H1 (cell line): ENCODE data around the gene NUP50. TPM values are rescaled to one million over a fixed set of nuclear protein-coding genes. Genes with fewer than 3 reads are reported as not detected.
A peak's percentile ranks its signal among the peaks of the same experiment; 100 is the strongest.

Experiments
- CTCF ChIA-PET: fragments of 300-600 bp; sonication (Branson Sonifier 250); formaldehyde crosslinking; loops from one replicate; lab custom pipeline; 2021; ENCODE audit not compliant: partially characterized antibody; lab: Charles Lee
- POLR2A ChIA-PET: fragments of 300-600 bp; sonication (Branson Sonifier 250); formaldehyde crosslinking; loops from one replicate; lab custom pipeline; 2021; ENCODE audit warnings: inconsistent platforms; ENCODE audit not compliant: partially characterized antibody; lab: Charles Lee
- DNase-seq, 2 experiments: peaks; one replicate each; pipeline versions ENCODE4 v3.0.0 to v3.0.0-alpha.2; 2010 to 2022; ENCODE audit warnings: low spot score in 2 of 2, low read depth in 1 of 2, mixed read lengths in 1 of 2
- FAIRE-seq: peaks from 2 replicates; lab custom pipeline; 2011; peaks lifted over from hg19 to GRCh38; lab: Jason Lieb, UNC
- H2AFZ ChIP-seq: 2 replicates; pipeline ENCODE4 v1.8.1; 2012; ENCODE audit warnings: low read length, inconsistent platforms
- H2AK5ac ChIP-seq: 2 replicates; pipeline ENCODE4 v1.6.1; 2013; ENCODE audit warnings: low read depth, low read length
- H2BK120ac ChIP-seq: replicated peaks from 2 replicates; pipeline ENCODE3; 2013; ENCODE audit warnings: low read depth, low read length, inconsistent platforms
- H2BK12ac ChIP-seq: 2 replicates; pipeline ENCODE4 v1.6.1; 2013; ENCODE audit warnings: low read depth, low read length
- H2BK15ac ChIP-seq: 2 replicates; pipeline ENCODE4 v1.6.1; 2013; ENCODE audit warnings: low read length
- H2BK20ac ChIP-seq: 2 replicates; pipeline ENCODE4 v1.6.1; 2013; ENCODE audit warnings: low read length
- H2BK5ac ChIP-seq: 2 replicates; pipeline ENCODE4 v1.6.1; 2013; ENCODE audit warnings: low read depth, low read length
- H3K14ac ChIP-seq: 2 replicates; pipeline ENCODE4 v1.6.1; 2013; ENCODE audit warnings: inconsistent platforms; ENCODE audit not compliant: insufficient read length
- H3K18ac ChIP-seq: 2 replicates; pipeline ENCODE4 v1.6.1; 2013; ENCODE audit warnings: low read length; ENCODE audit errors: extremely low read depth
- H3K23ac ChIP-seq: 2 replicates; pipeline ENCODE4 v1.6.1; 2013; ENCODE audit warnings: inconsistent platforms; ENCODE audit not compliant: insufficient read length
- H3K23me2 ChIP-seq: 2 replicates; pipeline ENCODE4 v1.6.1; 2013; ENCODE audit warnings: low read depth, low read length
- H3K27ac ChIP-seq: 2 replicates; pipeline ENCODE4 v1.6.1; 2011; ENCODE audit warnings: low read depth, low read length, inconsistent platforms
- H3K27me3 ChIP-seq, 4 experiments: replicated peaks in 1 of 4; 1 replicate in 1 of 4; 2 replicates in 3 of 4; pipeline versions ENCODE4 v1.6.1 to v1.8.1; 2011 to 2013; ENCODE audit warnings: low read length in 3 of 4, mild to moderate bottlenecking in 3 of 4, inconsistent platforms in 2 of 4, mixed read lengths in 2 of 4, moderate library complexity in 1 of 4; ENCODE audit not compliant: control insufficient read depth in 3 of 4, insufficient read depth in 3 of 4; ENCODE audit errors: extremely low read depth in 1 of 4
- H3K36me3 ChIP-seq, 4 experiments: 2 replicates each; pipeline versions ENCODE4 v1.6.1 to v1.8.1; 2011 to 2013; ENCODE audit warnings: mild to moderate bottlenecking in 4 of 4, low read length in 3 of 4, moderate library complexity in 2 of 4, control low read depth in 1 of 4, inconsistent platforms in 1 of 4; ENCODE audit not compliant: insufficient read depth in 4 of 4, control insufficient read depth in 2 of 4
- H3K4ac ChIP-seq: replicated peaks from 2 replicates; pipeline ENCODE3; 2013; ENCODE audit warnings: low read length, low read depth, mixed read lengths, inconsistent platforms; ENCODE audit not compliant: insufficient read length
- H3K4me1 ChIP-seq, 4 experiments: replicated peaks in 1 of 4; 1 replicate in 1 of 4; 2 replicates in 3 of 4; pipeline versions ENCODE4 v1.6.1 to v1.8.1; 2011 to 2013; ENCODE audit warnings: low read length in 3 of 4, inconsistent platforms in 2 of 4, mixed read lengths in 1 of 4; ENCODE audit not compliant: insufficient read depth in 4 of 4, control insufficient read depth in 3 of 4
- H3K4me2 ChIP-seq, 2 experiments: 2 replicates each; pipeline versions ENCODE4 v1.6.1 to v1.8.1; 2011 to 2013; ENCODE audit warnings: low read depth in 2 of 2, low read length in 2 of 2, control low read depth in 1 of 2, inconsistent platforms in 1 of 2, mild to moderate bottlenecking in 1 of 2; ENCODE audit not compliant: insufficient read depth in 1 of 2
- H3K4me3 ChIP-seq, 4 experiments: fragments of 200-600, 300-600 bp in 1 of 4; sonication (generic), shearing (Covaris generic), sonication (Bioruptor Twin) in 1 of 4; 2 replicates each; pipeline versions ENCODE4 v1.5.1 to v1.8.1; 2011 to 2016; ENCODE audit warnings: low read length in 4 of 4, low read depth in 3 of 4, control low read depth in 2 of 4, inconsistent platforms in 2 of 4, mild to moderate bottlenecking in 2 of 4, mixed read lengths in 1 of 4, moderate library complexity in 1 of 4; ENCODE audit not compliant: insufficient read depth in 2 of 4; ENCODE audit errors: extremely low read depth in 1 of 4
- H3K56ac ChIP-seq: replicated peaks from 2 replicates; pipeline ENCODE3; 2013; ENCODE audit warnings: low read depth, mild to moderate bottlenecking, mixed read lengths, low read length, inconsistent platforms; ENCODE audit not compliant: insufficient read length
- H3K79me1 ChIP-seq: 2 replicates; pipeline ENCODE4 v1.6.1; 2013; ENCODE audit warnings: low read depth, low read length, control low read depth
- H3K79me2 ChIP-seq, 2 experiments: 2 replicates each; pipeline versions ENCODE4 v1.6.1 to v1.8.1; 2012 to 2013; ENCODE audit warnings: low read length in 2 of 2, mild to moderate bottlenecking in 2 of 2, inconsistent platforms in 1 of 2; ENCODE audit not compliant: insufficient read depth in 2 of 2, control insufficient read depth in 1 of 2
- H3K9ac ChIP-seq, 4 experiments: replicated peaks in 1 of 4; 1 replicate in 1 of 4; 2 replicates in 3 of 4; pipeline versions ENCODE4 v1.6.1 to v1.8.1; 2011 to 2013; ENCODE audit warnings: low read depth in 3 of 4, low read length in 3 of 4, control low read depth in 2 of 4, mild to moderate bottlenecking in 2 of 4, moderate library complexity in 2 of 4, inconsistent platforms in 1 of 4; ENCODE audit errors: extremely low read depth in 1 of 4
- H3K9me3 ChIP-seq, 2 experiments: 2 replicates each; pipeline versions ENCODE4 v1.6.1 to v1.8.1; 2012 to 2013; ENCODE audit warnings: mild to moderate bottlenecking in 2 of 2, moderate library complexity in 2 of 2, control low read depth in 1 of 2, inconsistent platforms in 1 of 2, low read depth in 1 of 2, low read length in 1 of 2, mixed read lengths in 1 of 2; ENCODE audit not compliant: insufficient read depth in 2 of 2
- H4K20me1 ChIP-seq, 2 experiments: replicated peaks in 1 of 2; 2 replicates each; pipeline versions ENCODE3 to v1.8.1; 2011 to 2013; ENCODE audit warnings: inconsistent platforms in 2 of 2, low read length in 2 of 2, mild to moderate bottlenecking in 1 of 2; ENCODE audit not compliant: insufficient read depth in 2 of 2, control insufficient read depth in 1 of 2
- H4K5ac ChIP-seq: 2 replicates; pipeline ENCODE4 v1.6.1; 2013; ENCODE audit warnings: low read length, low read depth, mixed read lengths, inconsistent platforms; ENCODE audit not compliant: insufficient read length
- H4K8ac ChIP-seq: 2 replicates; pipeline ENCODE4 v1.8.0; 2013; ENCODE audit warnings: mild to moderate bottlenecking, moderate library complexity, low read length, inconsistent platforms; ENCODE audit not compliant: insufficient read depth; ENCODE audit errors: extremely low read depth
- H4K91ac ChIP-seq: replicated peaks from 2 replicates; pipeline ENCODE3; 2013; ENCODE audit warnings: low read length, mixed read lengths, inconsistent platforms; ENCODE audit not compliant: insufficient read length
- BACH1 ChIP-seq: IDR thresholded peaks from 2 replicates; pipeline ENCODE4 v1.6.1; 2012; ENCODE audit warnings: low read length, improper control_type of control experiment
- CBX8 ChIP-seq: fragments of 300-800, 300-1000 bp; sonication (generic); IDR thresholded peaks from 2 replicates; pipeline ENCODE4 v1.7.1; 2016; ENCODE audit warnings: low read depth, low read length, borderline replicate concordance
- CHD1 ChIP-seq: IDR thresholded peaks from 2 replicates; pipeline ENCODE4 v1.6.1; 2012; ENCODE audit warnings: low read depth, low read length, improper control_type of control experiment
- EGR1 ChIP-seq: IDR thresholded peaks from 2 replicates; pipeline ENCODE4 v1.6.1; 2011; ENCODE audit warnings: low read depth, low read length, borderline replicate concordance
- HDAC6 ChIP-seq: IDR thresholded peaks from one replicate; pipeline ENCODE4 v1.7.1; 2012; ENCODE audit warnings: low read depth, mild to moderate bottlenecking, inconsistent platforms, low read length, moderate library complexity
- KDM5A ChIP-seq: fragments of 200-600 bp; IDR thresholded peaks from 2 replicates; pipeline ENCODE4 v1.7.1; 2012; ENCODE audit warnings: mild to moderate bottlenecking, low read length, inconsistent platforms, mixed read lengths
- PHF8 ChIP-seq: fragments of 200-600 bp; sonication (generic); conservative IDR thresholded peaks from 2 replicates; pipeline ENCODE4 v1.7.1; 2012; ENCODE audit warnings: low read depth, mild to moderate bottlenecking, inconsistent platforms, low read length, moderate library complexity
- RBBP5 ChIP-seq: IDR thresholded peaks from 2 replicates; pipeline ENCODE4 v1.7.1; 2012; ENCODE audit warnings: low read depth, mild to moderate bottlenecking, inconsistent platforms, low read length, moderate library complexity, borderline replicate concordance
- SIN3A ChIP-seq, 2 experiments: IDR thresholded peaks in 1 of 2; conservative IDR thresholded peaks in 1 of 2; 2 replicates each; pipeline ENCODE4 v1.6.1; 2011 to 2012; ENCODE audit warnings: low read length in 2 of 2, improper control_type of control experiment in 1 of 2, low read depth in 1 of 2, mild to moderate bottlenecking in 1 of 2
- SP2 ChIP-seq: IDR thresholded peaks from 2 replicates; pipeline ENCODE4 v1.6.1; 2012; ENCODE audit warnings: mild to moderate bottlenecking, low read length, inconsistent platforms
- TEAD4 ChIP-seq: IDR thresholded peaks from 2 replicates; pipeline ENCODE4 v1.6.1; 2012; ENCODE audit warnings: low read depth, low read length, inconsistent platforms, mixed read lengths
- WGBS, 2 experiments: shearing (Covaris generic) in 1 of 2; methylation state at CpG; one replicate each; pipeline versions ENCODE4 v1.1.6 to v1.1.7; 2013 to 2015; ENCODE audit warnings: low lambda C conversion rate in 2 of 2, mixed read lengths in 2 of 2, inconsistent platforms in 1 of 2, low coverage in 1 of 2, missing lambda C conversion rate in 1 of 2; ENCODE audit not compliant: insufficient replicate concordance in 2 of 2, insufficient coverage in 1 of 2, insufficient read length in 1 of 2; ENCODE audit errors: extremely low coverage in 1 of 2, missing lambda C conversion rate in 1 of 2; 5-methylcytosine and 5-hydroxymethylcytosine counted together
- polyA plus RNA-seq, 7 experiments: library from polyadenylated mRNA; depleted of rRNA in 3 of 7; stranded (reverse) in 5 of 7; unstranded in 2 of 7; fragments of >200 nt in 5 of 7; fragments of 200-250 nt in 2 of 7; gene quantifications; 1 replicate in 5 of 7; 2 replicates in 1 of 7; 4 replicates in 1 of 7; pipeline versions ENCODE4 v1.2.1 to v1.2.3, GENCODE V29; 2011 to 2013; ENCODE audit warnings: missing spikeins in 2 of 7, mixed read lengths in 2 of 7
- total RNA-seq: library from RNA; stranded (reverse); fragmentation: NEBNext Ultra II Directional; extraction: Animal tissue kit (Norgen Biotek cat#: 25700); gene quantifications from 2 replicates; pipeline ENCODE4 v1.2.1, GENCODE V29; 2021
- TF ChIP-seq, protein P1 (sequence below): IDR thresholded peaks from 2 replicates; pipeline ENCODE4 v1.6.1; 2012; ENCODE audit warnings: inconsistent platforms
- TF ChIP-seq, protein P2 (sequence below): IDR thresholded peaks from 2 replicates; pipeline ENCODE4 v1.6.1; 2012; ENCODE audit warnings: inconsistent platforms

NUP50 gene
- total and polyA plus RNA-seq, 2 of the 8 experiments (the other 6 are each of a cell fraction or from before 2014, with no cell fraction given) = 20.0 to 112 TPM

- Histone ChIP-seq H3K14ac (no peak overlapping the region), H4K91ac (no peak overlapping the region), H2AFZ (no peak overlapping the region), H2BK15ac (no peak overlapping the region), H3K9ac (peak overlapping the region; percentile 31 to 87 (median 66); a peak in 6 of 7 replicates), H3K4ac (no peak overlapping the region), H3K36me3 (peaks cover 4 to 7% (median 4%) of the 10 kb centered on the region in 4 experiments; a peak in 7 of 8 replicates), H3K9me3 (no peaks in the 10 kb centered on the region), H4K8ac (peak overlapping the region; percentile 69; the same call in 1 of the 2 replicates), H2AK5ac (no peak overlapping the region; the same call in 1 of the 2 replicates), H3K18ac (no peak overlapping the region; the same call in 1 of the 2 replicates), H2BK5ac (no peak overlapping the region; the same call in 1 of the 2 replicates), H3K23me2 (peaks cover 10% of the 10 kb centered on the region), H2BK20ac (no peak overlapping the region), H2BK120ac (no peak overlapping the region), H3K23ac (no peak overlapping the region), H3K4me3 (peak overlapping the region; percentile 85 to 91 (median 90)), H3K4me1 (peaks cover 3 to 17% (median 10%) of the 10 kb centered on the region in 4 experiments; a peak in 6 of 7 replicates), H3K79me2 (peaks cover 20 to 82% of the 10 kb centered on the region in 2 experiments), H2BK12ac (no peak overlapping the region), H3K79me1 (peaks cover 7% of the 10 kb centered on the region), H4K5ac (no peak overlapping the region), H4K20me1 (peaks cover 11 to 18% of the 10 kb centered on the region in 2 experiments), H3K27me3 (peaks cover 0 to 2% (median 0%) of the 10 kb centered on the region in 4 experiments; a peak in 1 of 7 replicates), H3K27ac (no peak overlapping the region), H3K56ac (no peak overlapping the region), H3K4me2 (peak overlapping the region; percentile 88 to 93)
- POLR2A ChIA-PET = interaction anchor here (0.7 to 4.0 kb wide), 9 partner anchors 8 to 155 kb away, joined by 3 to 33 read pairs (median 5); no protein-coding TSS in a partner anchor
- CTCF ChIA-PET = interaction anchor here (0.6 kb wide), 1 partner anchor 240 kb away, joined by 3 read pairs; no protein-coding TSS in a partner anchor
- DNase-seq (no peak), FAIRE-seq (no peak)
- WGBS, 2 experiments = 45% methylated on average over 19 of the region's 19 CpGs; no CpG with 5 or more reads in 1 of the 2 experiments
- TF ChIP-seq HDAC6 = no peak
- no peak for TF ChIP-seq TEAD4
- TF ChIP-seq SP2 = no peak
- no peak for TF ChIP-seq KDM5A
- TF ChIP-seq, protein P1, sequence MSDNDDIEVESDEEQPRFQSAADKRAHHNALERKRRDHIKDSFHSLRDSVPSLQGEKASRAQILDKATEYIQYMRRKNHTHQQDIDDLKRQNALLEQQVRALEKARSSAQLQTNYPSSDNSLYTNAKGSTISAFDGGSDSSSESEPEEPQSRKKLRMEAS = no peak
- no peak for TF ChIP-seq EGR1
- TF ChIP-seq PHF8 = no peak
- TF ChIP-seq, protein P2, sequence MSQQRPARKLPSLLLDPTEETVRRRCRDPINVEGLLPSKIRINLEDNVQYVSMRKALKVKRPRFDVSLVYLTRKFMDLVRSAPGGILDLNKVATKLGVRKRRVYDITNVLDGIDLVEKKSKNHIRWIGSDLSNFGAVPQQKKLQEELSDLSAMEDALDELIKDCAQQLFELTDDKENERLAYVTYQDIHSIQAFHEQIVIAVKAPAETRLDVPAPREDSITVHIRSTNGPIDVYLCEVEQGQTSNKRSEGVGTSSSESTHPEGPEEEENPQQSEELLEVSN = no peak
- no peak for TF ChIP-seq RBBP5
- no peak for TF ChIP-seq CBX8
- no peak for TF ChIP-seq CHD1
- TF ChIP-seq SIN3A (conservative IDR thresholded peaks at IDR 0.05 in 1 of 2, IDR thresholded peaks at IDR 0.05 in 1 of 2; ENCODE audit: low read depth in 1 of 2, low read length in 2 of 2) = no peak
- TF ChIP-seq BACH1 = no peak
Observed at GRCh38 chr22:45162531-45162930, 1.2 kb upstream of the NUP50 start.
